OCI-M1 (cell line): ENCODE measurements around the gene RAB23.
"Not testable (repeated sequence)": the region's sequence is repeated elsewhere in the genome, so short reads cannot be mapped to it uniquely, and the experiment has no call there.

ENCODE experiments used
- DNase-seq: peaks from one replicate; lab custom pipeline; 2025; lab: John Stamatoyannopoulos, UW

Gene RAB23

GRCh38 chr6:57243526-57243925 lies 21.4 kb upstream of the RAB23 start:
- not testable (repeated sequence) for DNase-seq

DNA sequence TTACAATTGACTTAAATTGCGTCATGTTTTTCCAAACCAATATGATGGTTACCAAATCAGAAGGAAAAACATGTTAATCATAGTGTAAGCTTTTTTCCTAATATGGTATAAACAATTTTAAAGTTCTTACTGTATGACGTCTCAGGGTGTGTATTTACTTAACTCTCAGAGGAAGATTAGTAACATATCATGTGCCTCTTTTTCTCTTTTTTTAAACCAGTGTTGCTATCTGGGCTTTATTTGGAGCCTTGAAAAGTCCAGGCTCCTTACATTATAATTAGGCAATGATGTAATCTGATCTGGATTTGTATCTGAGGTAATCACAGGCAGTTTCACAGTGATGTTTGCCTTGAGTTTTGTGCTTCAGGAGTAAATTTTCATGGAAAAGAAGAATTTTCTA lies 20.4 kb upstream of the RAB23 start:
- DNase-seq: no peak

- DNase-seq: no peak
Observed at GRCh38 chr6:57226221-57226620, 4.1 kb upstream of the RAB23 start.

DNA sequence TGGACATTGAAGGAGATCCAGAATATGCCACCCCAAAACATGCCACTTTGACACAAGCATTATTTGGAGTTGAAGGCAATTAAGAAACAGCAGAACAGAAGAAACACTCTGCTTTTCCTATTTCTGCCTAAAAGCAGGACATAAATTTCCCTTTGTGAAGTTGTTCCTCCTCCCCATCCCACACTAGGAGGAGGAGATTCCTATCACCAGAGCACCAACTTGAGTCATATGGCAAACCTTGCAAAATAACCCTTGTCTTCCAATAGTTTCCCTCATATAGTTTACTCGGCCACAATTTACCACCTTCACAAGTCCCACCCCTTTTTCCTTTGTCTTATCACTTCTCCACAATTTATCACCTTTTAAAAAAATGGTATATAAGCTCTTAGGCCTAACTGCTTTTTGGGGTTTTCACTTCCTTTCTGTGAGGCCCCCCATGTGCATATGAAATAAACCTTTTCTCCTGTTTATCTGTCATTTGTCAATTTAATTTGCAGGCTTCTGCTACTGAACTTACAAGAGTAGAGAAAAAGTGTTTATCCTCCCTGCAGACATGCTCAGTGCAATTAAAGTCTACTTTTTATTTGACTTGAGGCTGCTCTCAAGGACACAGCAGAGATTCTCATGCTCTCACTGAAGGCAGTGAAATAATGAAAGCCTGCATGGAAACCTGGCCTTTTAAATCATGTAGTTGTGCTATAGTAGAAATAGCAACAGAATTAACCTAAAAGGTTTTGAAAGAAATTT lies 2.8 kb upstream of the RAB23 start:
- DNase-seq: peak; percentile 56

DNA sequence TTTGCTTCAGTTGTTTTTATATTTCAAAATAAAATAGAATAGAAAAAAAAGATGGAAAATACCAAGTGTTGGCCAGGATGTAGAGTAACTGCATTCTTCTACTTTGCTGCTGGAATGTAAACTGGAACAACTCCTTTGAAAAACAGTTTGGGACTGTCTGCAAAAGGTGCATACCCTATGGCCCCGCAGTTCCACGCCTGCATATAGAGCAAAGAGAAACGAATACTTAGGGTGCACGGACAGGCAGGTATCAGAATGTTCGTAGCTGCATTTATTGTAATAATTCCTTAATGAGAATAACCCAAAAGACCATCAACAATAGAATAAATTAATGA lies 603 bp upstream of the RAB23 start:
- no peak for DNase-seq

- peak; percentile 82 for DNase-seq
Observed at GRCh38 chr6:57221191-57221935, 744 bp downstream of the RAB23 start.

- peak; percentile 30 for DNase-seq
Observed at GRCh38 chr6:57220083-57220703, 1.9 kb downstream of the RAB23 start.

DNA sequence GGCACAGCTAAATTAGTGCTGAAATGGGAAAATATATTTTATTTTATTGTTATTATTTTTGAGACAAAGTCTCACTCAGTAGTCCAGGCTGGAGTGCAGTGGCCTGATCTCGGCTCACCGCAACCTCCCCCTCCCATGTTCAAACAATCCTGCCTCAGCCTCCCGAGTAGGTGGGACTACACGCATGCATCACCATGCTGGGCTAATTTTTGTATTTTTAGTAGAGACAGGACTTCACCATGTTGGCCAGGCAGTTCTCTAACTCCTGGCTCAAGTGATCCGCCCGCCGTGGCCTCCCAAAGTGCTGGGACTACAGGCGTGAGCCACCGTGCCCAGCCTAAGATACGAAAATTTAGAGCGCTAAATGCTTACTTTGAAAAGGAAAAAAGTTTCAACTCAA lies 4.8 kb downstream of the RAB23 start:
- DNase-seq: no peak

DNA sequence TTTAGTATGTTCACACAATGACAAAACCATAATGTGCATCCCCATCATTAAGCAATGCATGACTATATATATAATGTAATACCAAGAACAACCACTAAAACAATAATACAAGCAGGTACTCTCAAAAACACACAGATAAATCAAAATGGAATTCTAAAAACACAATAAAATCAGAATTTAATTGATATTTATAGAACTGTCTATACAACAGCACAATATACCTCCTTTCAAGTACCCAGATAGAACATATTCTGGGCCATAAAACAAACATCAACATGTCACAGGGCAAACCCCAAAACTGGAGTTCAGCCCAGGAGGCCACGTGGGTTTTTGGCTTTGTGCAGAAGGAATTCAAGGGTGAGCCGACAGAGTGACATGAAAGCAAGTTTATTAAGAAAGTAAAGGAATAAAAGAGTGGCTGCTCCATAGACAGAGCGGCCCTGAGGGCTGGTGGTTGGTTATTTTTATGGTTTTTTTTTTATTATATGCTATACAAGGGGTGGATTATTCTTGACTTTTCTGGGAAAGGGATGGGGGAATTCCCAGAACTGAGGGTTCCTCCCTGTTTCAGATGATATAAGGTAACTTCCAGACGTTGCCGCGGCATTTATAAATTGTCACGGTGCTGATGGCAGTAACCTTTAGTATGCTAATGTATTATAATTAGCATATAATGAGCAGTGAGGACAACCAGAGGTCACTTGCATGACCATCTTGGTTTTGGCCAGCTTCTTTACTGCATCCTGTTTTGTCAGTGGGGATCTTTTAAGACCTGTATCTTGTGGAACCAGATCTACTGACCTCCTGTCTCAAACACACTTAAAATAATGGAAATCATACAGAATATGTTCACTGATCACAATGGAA lies 5.6 kb downstream of the RAB23 start:
- no peak for DNase-seq

GRCh38 chr6:57215260-57215659 lies 6.8 kb downstream of the RAB23 start:
- no peak for DNase-seq

GRCh38 chr6:57210060-57210459 lies 12.0 kb downstream of the RAB23 start:
- no peak for DNase-seq

GRCh38 chr6:57209030-57209429 lies 13.1 kb downstream of the RAB23 start:
- DNase-seq: no peak

DNA sequence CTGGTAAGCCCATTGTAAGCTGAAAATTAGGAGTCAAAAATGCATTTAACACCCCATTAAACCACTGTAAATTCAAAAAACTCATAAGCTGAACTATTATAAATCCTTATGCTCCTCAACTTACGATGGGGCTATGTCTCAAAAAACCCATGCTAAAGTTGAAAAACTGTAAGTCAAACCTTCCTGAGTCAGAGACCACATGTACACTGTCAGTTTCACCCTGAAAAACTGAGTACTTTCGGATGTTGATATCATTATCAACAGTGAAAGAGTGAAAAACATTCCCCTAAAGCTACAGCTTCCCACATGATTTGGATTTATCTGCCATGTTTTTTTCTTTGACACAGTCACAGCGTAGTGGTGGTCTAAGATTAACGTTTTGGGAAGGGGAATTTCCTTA lies 14.2 kb downstream of the RAB23 start:
- DNase-seq: no peak

GRCh38 chr6:57207141-57207540 lies 15.0 kb downstream of the RAB23 start:
- no peak for DNase-seq

GRCh38 chr6:57205550-57206328 lies 16.4 kb downstream of the RAB23 start:
- DNase-seq: no peak

DNA sequence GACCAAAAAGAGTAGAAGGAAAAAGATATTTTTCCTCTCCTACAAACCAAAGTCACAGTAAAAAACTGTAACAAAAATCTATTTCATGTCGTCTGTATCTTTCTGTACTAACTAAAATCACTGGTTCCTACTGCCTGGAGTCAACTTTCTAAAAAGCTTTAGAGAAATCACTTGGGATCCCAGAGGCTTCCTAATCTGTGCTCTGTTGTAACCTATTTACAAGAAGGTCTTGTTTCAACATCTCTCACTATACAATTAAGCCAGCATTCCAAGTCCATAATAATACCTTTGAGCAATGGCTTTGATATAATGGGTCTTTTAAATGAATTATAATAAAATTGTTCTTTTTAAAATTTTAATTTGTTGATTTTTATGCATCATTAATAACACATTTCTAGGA lies 20.4 kb downstream of the RAB23 start:
- DNase-seq: no peak

DNA sequence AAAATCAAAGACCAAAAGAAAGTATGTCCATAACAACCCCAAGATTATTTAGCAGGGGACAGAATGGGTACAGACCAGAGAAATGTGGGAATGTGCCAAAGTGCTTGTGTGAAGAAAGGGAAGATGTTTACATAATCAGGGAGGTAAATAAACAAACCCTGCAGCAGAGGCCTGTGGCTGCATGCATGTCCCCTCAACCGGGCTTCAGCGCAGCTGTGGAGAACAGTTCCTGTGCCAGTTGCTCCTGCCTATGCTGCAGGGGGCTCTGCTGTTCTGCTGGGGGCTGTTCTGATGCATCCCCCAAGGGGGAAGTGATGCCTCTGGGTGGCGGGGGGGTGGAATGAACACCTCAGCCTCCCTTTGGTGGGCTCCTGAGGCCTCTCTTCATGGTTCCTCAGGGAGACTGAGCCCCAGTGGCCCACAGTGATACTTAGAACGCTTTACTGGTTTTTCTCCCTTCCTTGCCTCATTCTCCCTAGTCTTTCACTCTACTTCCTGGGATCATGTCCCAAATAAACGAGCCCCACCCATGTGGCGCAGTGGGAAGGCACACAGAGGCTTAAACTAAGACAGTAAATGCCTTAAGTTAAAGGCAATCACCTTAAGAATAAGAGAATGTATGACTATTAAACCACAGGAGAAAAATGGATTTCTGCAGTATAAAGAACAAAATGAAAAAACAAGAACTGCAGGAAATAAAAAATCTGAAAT lies 23.0 kb downstream of the RAB23 start:
- DNase-seq: no peak

DNA sequence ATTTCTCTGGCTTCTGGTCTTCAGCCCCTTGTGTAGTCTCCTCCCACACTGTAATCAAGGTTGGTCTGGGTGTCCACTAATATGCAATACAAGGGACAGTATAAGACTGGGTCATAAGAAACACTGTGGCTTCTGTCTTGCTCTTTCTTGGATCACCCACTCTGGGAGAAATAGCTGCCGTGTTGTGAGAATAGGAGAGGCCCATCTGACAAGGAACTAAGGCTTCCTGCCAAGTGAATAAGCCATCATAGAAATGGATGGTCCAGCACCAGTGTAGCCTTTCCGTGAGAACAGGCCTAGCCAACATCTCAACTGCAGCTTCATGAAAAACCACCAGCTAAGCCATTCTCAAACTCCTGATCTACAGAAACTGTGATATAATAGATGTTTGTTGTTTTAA lies 26.6 kb downstream of the RAB23 start:
- no peak for DNase-seq

DNA sequence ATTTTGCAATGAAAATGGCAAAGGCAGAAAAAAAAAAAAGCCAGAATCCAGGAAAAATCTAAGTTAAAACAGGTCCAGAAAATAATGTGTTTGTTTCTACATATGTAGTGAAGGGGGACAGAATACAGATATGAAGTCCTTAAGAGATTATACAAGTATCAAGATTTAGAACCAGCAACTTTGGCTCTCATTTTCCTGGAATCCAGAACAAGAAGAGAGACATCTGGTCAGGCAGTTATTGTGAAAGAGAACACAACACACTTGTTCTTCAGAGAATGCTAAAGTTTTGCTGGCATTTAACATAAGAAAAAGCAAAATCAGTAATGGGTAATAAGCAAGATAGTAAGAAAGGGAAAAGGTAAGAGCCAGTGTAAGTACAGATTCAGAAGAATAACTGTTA lies 28.9 kb downstream of the RAB23 start:
- DNase-seq: peak; percentile 75

- peak; percentile 59 for DNase-seq
Observed at GRCh38 chr6:57190140-57190539, 32.0 kb downstream of the RAB23 start.

DNA sequence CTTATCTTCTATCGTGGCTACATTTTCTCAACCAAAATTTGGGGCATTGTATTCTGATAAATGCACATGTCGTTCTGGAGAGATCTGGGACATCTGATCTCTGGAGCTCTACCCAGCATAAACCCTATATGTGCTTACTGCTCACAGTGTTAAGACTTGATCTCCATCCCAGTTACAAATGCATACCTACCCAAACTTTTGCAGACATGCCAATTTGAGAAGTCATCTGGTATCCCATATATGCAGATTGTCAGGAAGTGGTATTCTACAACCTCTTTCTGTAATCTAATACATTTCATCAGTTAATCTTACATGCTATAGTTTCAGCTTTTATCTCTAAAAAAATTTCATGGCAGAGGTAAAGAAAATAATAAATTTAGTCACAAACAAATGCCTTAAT lies 38.8 kb downstream of the RAB23 start:
- DNase-seq: no peak
